Ecto neural progenitor cell (in vitro differentiated cells): Measurements from ENCODE around the gene PCAT7.
"Not testable (repeated sequence)": the region's sequence is repeated elsewhere in the genome, so short reads cannot be mapped to it uniquely, and the experiment has no call there.

Experiments
- DNase-seq: peaks from one replicate; pipeline ENCODE4 v3.0.0-alpha.2; 2018; ENCODE audit warnings: low spot score

PCAT7 gene

GRCh38 chr9:94554439-94555331 is at the start of gene PCAT7:
Gene PCAT7 (plus strand): TSS chr9:94555083.
- DNase-seq: peak; percentile 86

- DNase-seq: not testable (repeated sequence)
Observed at GRCh38 chr9:94506370-94506769, 48.5 kb upstream of the PCAT7 start.

- no peak for DNase-seq
Observed at GRCh38 chr9:94507531-94508258, 47.2 kb upstream of the PCAT7 start.

- no peak for DNase-seq
Observed at GRCh38 chr9:94511134-94511954, 43.5 kb upstream of the PCAT7 start.

GRCh38 chr9:94511955-94512265 is 43.0 kb upstream of the PCAT7 start:
- DNase-seq: no peak

GRCh38 chr9:94514722-94515121 is 40.2 kb upstream of the PCAT7 start:
- no peak for DNase-seq

- DNase-seq: no peak
Observed at GRCh38 chr9:94517254-94517653, 37.6 kb upstream of the PCAT7 start.

- no peak for DNase-seq
Observed at GRCh38 chr9:94525396-94526035, 29.4 kb upstream of the PCAT7 start.

- no peak for DNase-seq
Observed at GRCh38 chr9:94526271-94526670, 28.6 kb upstream of the PCAT7 start.

- DNase-seq: no peak
Observed at GRCh38 chr9:94526951-94527350, 27.9 kb upstream of the PCAT7 start.

GRCh38 chr9:94528886-94529285 is 26.0 kb upstream of the PCAT7 start:
- no peak for DNase-seq

- no peak for DNase-seq
Observed at GRCh38 chr9:94533155-94533554, 21.7 kb upstream of the PCAT7 start.

GRCh38 chr9:94533601-94534000 is 21.3 kb upstream of the PCAT7 start:
- DNase-seq: no peak

- DNase-seq: no peak
Observed at GRCh38 chr9:94534901-94535300, 20.0 kb upstream of the PCAT7 start.

- DNase-seq: no peak
Observed at GRCh38 chr9:94538908-94539307, 16.0 kb upstream of the PCAT7 start.

GRCh38 chr9:94544335-94544734 is 10.5 kb upstream of the PCAT7 start:
- DNase-seq: not testable (repeated sequence)

- no peak for DNase-seq
Observed at GRCh38 chr9:94545940-94546339, 8.9 kb upstream of the PCAT7 start.

GRCh38 chr9:94553029-94553938 is 1.6 kb upstream of the PCAT7 start:
- no peak for DNase-seq

- DNase-seq: no peak
Observed at GRCh38 chr9:94554078-94554438, 825 bp upstream of the PCAT7 start.

- DNase-seq: no peak
Observed at GRCh38 chr9:94557376-94557775, 2.5 kb downstream of the PCAT7 start.

GRCh38 chr9:94560237-94560636 is 5.4 kb downstream of the PCAT7 start:
- DNase-seq: no peak
